CD4-positive, alpha-beta T cell (primary cell): ENCODE measurements around the gene CHRNA10. TPM values are rescaled to one million over a fixed set of nuclear protein-coding genes. Genes with fewer than 3 reads are reported as not detected.

Source experiments
- ATAC-seq: fragments of 200-7000 bp; cut with Tn5 transposase; one replicate; pipeline ENCODE4 v1.10.0; 2022; ENCODE audit warnings: mild to moderate bottlenecking; ENCODE audit not compliant: poor library complexity
- CTCF ChIA-PET: fragments of 350-600 bp; sonication (Branson Sonifier 250); formaldehyde crosslinking; loops from one replicate; lab custom pipeline; 2021; ENCODE audit warnings: antibody characterized with exemption, inconsistent platforms; lab: Charles Lee
- POLR2A ChIA-PET: fragments of 350-600 bp; sonication (Branson Sonifier 250); formaldehyde crosslinking; loops from one replicate; lab custom pipeline; 2021; ENCODE audit warnings: antibody characterized with exemption, inconsistent platforms; lab: Charles Lee
- DNase-seq, 14 experiments: peaks; one replicate each; pipeline ENCODE4 v3.0.0-alpha.2; 2013 to 2020; ENCODE audit warnings: mixed read lengths in 2 of 14
- H3K27ac ChIP-seq, 2 donors: one replicate each; pipeline versions ENCODE4 v1.5.1 to v1.7.0; 2013; ENCODE audit warnings: low read length in 2 of 2, low read depth in 1 of 2, mild to moderate bottlenecking in 1 of 2
- H3K27me3 ChIP-seq, 2 experiments: 1 replicate in 1 of 2; 2 replicates in 1 of 2; pipeline versions ENCODE4 v1.6.1 to v1.7.0; 2013; ENCODE audit warnings: low read length in 2 of 2, control low read depth in 1 of 2, mild to moderate bottlenecking in 1 of 2, moderate library complexity in 1 of 2; ENCODE audit not compliant: insufficient read depth in 2 of 2, control insufficient read depth in 1 of 2
- H3K36me3 ChIP-seq: one replicate; pipeline ENCODE4 v1.6.1; 2013; ENCODE audit warnings: low read length, control low read depth; ENCODE audit not compliant: insufficient read depth
- H3K4me1 ChIP-seq: one replicate; pipeline ENCODE4 v1.6.1; 2013; ENCODE audit warnings: low read length, control low read depth; ENCODE audit not compliant: insufficient read depth
- H3K4me3 ChIP-seq: one replicate; pipeline ENCODE4 v1.5.1; 2013; ENCODE audit warnings: mild to moderate bottlenecking, low read length, moderate library complexity
- H3K9me3 ChIP-seq, 2 experiments: 1 replicate in 1 of 2; 2 replicates in 1 of 2; pipeline versions ENCODE4 v1.6.1 to v1.7.0; 2013; ENCODE audit warnings: low read length in 2 of 2, mild to moderate bottlenecking in 2 of 2, control low read depth in 1 of 2, moderate library complexity in 1 of 2; ENCODE audit not compliant: control insufficient read depth in 1 of 2, insufficient read depth in 1 of 2
- H3K27ac Mint-ChIP-seq: one replicate; pipeline ENCODE4 v1.8.0; 2020; ENCODE audit warnings: mixed read lengths
- H3K27me3 Mint-ChIP-seq: one replicate; pipeline ENCODE4 v1.8.0; 2021; ENCODE audit warnings: mixed read lengths
- H3K36me3 Mint-ChIP-seq: one replicate; pipeline ENCODE4 v1.8.0; 2021; ENCODE audit warnings: low read depth, mixed read lengths
- H3K4me1 Mint-ChIP-seq: one replicate; pipeline ENCODE4 v1.8.0; 2021; ENCODE audit warnings: low read depth, mixed read lengths
- H3K4me3 Mint-ChIP-seq: one replicate; pipeline ENCODE4 v1.8.0; 2020; ENCODE audit warnings: mild to moderate bottlenecking, mixed read lengths
- H3K9me3 Mint-ChIP-seq: one replicate; pipeline ENCODE4 v1.8.0; 2020; ENCODE audit warnings: mixed read lengths
- intact Hi-C, 2 experiments: fragments of 100-400 bp; cut with DNase I in 1 of 2; cut with micrococcal nuclease in 1 of 2; formaldehyde crosslinking; loops; one replicate each; pipeline versions ENCODE4 v1.15.1 to v1.9.0; 2023 to 2025; cut with DNase I, micrococcal nuclease
- polyA plus RNA-seq, 2 donors: library from polyadenylated mRNA; unstranded; fragments of 120-200 nt; gene quantifications; one replicate each; pipeline ENCODE4 v1.2.1, GENCODE V29; 2013
- total RNA-seq, 174 experiments: library from RNA in 2 of 174; stranded (reverse) in 2 of 174; gene quantifications; one replicate each; pipeline ENCODE4 v1.2.3 and lab custom pipeline; 2021 to 2026
- TF ChIP-seq, protein P1 (sequence below): fragments of 200-600 bp; IDR thresholded peaks from one replicate; pipeline ENCODE4 v1.8.0; 2022; ENCODE audit warnings: antibody characterized with exemption, mild to moderate bottlenecking

Gene CHRNA10, protein sequence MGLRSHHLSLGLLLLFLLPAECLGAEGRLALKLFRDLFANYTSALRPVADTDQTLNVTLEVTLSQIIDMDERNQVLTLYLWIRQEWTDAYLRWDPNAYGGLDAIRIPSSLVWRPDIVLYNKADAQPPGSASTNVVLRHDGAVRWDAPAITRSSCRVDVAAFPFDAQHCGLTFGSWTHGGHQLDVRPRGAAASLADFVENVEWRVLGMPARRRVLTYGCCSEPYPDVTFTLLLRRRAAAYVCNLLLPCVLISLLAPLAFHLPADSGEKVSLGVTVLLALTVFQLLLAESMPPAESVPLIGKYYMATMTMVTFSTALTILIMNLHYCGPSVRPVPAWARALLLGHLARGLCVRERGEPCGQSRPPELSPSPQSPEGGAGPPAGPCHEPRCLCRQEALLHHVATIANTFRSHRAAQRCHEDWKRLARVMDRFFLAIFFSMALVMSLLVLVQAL
- total RNA-seq (under 1 TPM; 0.33 to 0.39 TPM), total RNA-seq (lab: John Stamatoyannopoulos, UW) (0.17 to 6.5 (median 2.6) reads per million in 172 experiments)
- polyA plus RNA-seq (2013, experiment 1 of 2) = 0.75 TPM
- polyA plus RNA-seq (2013, experiment 2 of 2) = 1.0 TPM

DNA sequence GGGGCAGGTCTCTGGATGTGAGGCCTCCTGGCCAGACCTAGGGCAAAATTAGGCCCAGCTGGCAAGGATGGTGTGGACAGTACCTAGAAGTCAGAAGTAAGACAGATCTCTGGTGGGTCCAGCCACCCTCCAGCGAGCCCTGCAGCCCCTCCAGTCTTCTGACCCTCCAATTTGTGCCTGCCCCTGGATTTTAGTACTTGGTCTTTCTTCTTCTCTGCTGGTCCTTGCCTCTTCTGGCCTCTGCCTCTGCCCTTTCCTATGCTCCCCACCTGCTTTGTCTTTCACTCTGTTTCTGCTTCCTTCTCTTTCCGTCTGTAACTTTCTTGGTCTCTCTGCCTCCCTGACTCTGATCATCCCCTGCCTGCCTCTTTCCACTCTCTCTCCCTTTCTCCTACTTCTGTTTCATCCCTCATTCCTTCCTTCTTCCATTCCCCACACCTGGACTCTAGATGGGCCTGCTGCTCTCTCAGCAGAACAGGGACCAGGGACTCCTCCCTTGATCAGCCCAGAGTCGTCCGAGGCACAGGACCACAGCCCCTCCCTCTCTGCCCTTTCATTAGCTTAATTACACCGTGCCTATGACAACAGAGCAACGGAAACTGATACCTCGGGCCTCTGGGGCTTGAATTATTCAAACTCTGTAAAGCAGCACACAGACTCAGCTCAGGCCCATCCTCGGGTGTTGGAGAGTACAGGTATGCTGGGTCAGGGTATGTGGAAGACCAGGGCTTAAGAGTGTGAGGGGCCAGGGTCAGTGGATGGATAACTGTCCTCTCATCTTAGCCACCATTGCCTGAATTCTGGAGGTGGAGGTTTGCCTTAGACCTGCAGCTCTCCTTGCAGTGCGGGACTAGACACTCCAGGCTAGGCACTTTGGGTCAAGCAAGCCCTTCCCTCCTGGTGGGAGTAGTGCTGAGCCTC lies at the start of gene CHRNA10:
CHRNA10 (minus strand) TSS at position 51 of the 921 bp plus-strand sequence. CDS start 72 bp downstream, outside the sequence.
- Mint-ChIP-seq H3K27me3 (no peaks in the 10 kb centered on the region), H3K36me3 (peaks cover 85% of the 10 kb centered on the region), H3K4me3 (no peak within 1 kb of the TSS), H3K27ac (peak within 1 kb of the TSS; percentile 28), H3K4me1 (no peaks in the 10 kb centered on the region), H3K9me3 (no peaks in the 10 kb centered on the region)
- Histone ChIP-seq H3K36me3 (peaks cover 67% of the 10 kb centered on the region), H3K27ac (no peak within 1 kb of the TSS), H3K4me1 (no peaks in the 10 kb centered on the region), H3K4me3 (no peak within 1 kb of the TSS), H3K9me3 (no peaks in the 10 kb centered on the region), H3K27me3 (no peaks in the 10 kb centered on the region)
- no peak for DNase-seq
- intact Hi-C loops = no loop called here
- TF ChIP-seq, protein P1, sequence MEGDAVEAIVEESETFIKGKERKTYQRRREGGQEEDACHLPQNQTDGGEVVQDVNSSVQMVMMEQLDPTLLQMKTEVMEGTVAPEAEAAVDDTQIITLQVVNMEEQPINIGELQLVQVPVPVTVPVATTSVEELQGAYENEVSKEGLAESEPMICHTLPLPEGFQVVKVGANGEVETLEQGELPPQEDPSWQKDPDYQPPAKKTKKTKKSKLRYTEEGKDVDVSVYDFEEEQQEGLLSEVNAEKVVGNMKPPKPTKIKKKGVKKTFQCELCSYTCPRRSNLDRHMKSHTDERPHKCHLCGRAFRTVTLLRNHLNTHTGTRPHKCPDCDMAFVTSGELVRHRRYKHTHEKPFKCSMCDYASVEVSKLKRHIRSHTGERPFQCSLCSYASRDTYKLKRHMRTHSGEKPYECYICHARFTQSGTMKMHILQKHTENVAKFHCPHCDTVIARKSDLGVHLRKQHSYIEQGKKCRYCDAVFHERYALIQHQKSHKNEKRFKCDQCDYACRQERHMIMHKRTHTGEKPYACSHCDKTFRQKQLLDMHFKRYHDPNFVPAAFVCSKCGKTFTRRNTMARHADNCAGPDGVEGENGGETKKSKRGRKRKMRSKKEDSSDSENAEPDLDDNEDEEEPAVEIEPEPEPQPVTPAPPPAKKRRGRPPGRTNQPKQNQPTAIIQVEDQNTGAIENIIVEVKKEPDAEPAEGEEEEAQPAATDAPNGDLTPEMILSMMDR = no peak
- no peak for ATAC-seq
- ChIA-PET CTCF (no interaction called here), POLR2A (no interaction called here)

DNA sequence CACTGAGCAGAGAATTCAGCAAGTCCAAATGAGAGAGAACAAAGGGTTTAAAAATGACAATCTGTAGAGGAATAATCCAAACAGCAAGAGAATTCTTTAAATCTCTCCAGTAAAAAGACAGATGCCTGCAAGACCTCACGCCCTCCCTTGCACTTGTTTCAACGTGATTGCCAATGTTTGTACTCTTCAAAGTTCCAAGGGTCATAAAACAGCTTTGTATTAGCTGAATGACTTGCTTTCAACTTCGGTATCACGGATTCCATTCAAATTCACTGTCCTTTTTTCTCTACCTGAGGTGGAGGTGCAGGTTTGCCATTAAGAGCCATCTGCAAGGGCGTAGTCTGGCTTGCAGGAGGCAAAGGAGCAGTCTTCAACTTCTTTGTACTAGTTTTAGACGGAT lies 41.1 kb upstream of the CHRNA10 start:
- no peak for DNase-seq
- ATAC-seq = no peak
- peaks cover 93% of the 10 kb centered on the region for H3K36me3 ChIP-seq
- H3K27me3 ChIP-seq = no peaks in the 10 kb centered on the region
- H3K9me3 ChIP-seq = no peaks in the 10 kb centered on the region
- Mint-ChIP-seq H3K9me3 (no peaks in the 10 kb centered on the region), H3K27ac (no peak overlapping the region), H3K4me1 (no peaks in the 10 kb centered on the region), H3K36me3 (peaks cover 86% of the 10 kb centered on the region), H3K27me3 (no peaks in the 10 kb centered on the region), H3K4me3 (no peak overlapping the region)
- no peaks in the 10 kb centered on the region for H3K4me1 ChIP-seq
- TF ChIP-seq, protein P1 = no peak
- no peak overlapping the region for H3K27ac ChIP-seq
- intact Hi-C loops = loop anchor here in 1 of 2 experiments (5.0 kb wide), 1 partner anchor 50 kb away; no protein-coding TSS in a partner anchor
- ChIA-PET CTCF (interaction anchor here (1.3 kb wide), 1 partner anchor 143 kb away, joined by 4 read pairs; no protein-coding TSS in a partner anchor), POLR2A (no interaction called here)
- no peak overlapping the region for H3K4me3 ChIP-seq
